WTC11 (cell line): ENCODE measurements around the gene SIX2. TPM values are rescaled to one million over a fixed set of nuclear protein-coding genes. Genes with fewer than 3 reads are reported as not detected.

Experiments used
- ATAC-seq: fragments of 200-7000 bp; cut with Tn5 transposase; 2 replicates; pipeline ENCODE4 v1.10.0; 2021; ENCODE audit warnings: mild to moderate bottlenecking, moderate library complexity
- CTCF ChIA-PET: fragments of 300-600 bp; sonication (Branson Sonifier 250); formaldehyde crosslinking; loops from one replicate; lab custom pipeline; 2021; ENCODE audit warnings: antibody characterized with exemption; lab: Charles Lee
- POLR2A ChIA-PET: fragments of 350-600 bp; sonication (Branson Sonifier 250); formaldehyde crosslinking; loops from one replicate; lab custom pipeline; 2021; ENCODE audit warnings: antibody characterized with exemption; lab: Charles Lee
- DNase-seq: peaks from one replicate; pipeline ENCODE4 v3.0.0; 2021; ENCODE audit warnings: low spot score
- H3K27ac Mint-ChIP-seq: 2 replicates; pipeline ENCODE4 v1.8.0; 2021; ENCODE audit warnings: mixed read lengths
- H3K27me3 Mint-ChIP-seq: 2 replicates; pipeline ENCODE4 v1.8.0; 2021; ENCODE audit warnings: low read depth, mild to moderate bottlenecking, moderate library complexity, mixed read lengths
- H3K36me3 Mint-ChIP-seq: 2 replicates; pipeline ENCODE4 v1.8.0; 2021; ENCODE audit warnings: mixed read lengths
- H3K4me1 Mint-ChIP-seq: 2 replicates; pipeline ENCODE4 v1.8.0; 2022; ENCODE audit warnings: mixed read lengths
- H3K4me3 Mint-ChIP-seq: 2 replicates; pipeline ENCODE4 v1.8.0; 2021; ENCODE audit warnings: mild to moderate bottlenecking, moderate library complexity, mixed read lengths
- H3K9me3 Mint-ChIP-seq: 2 replicates; pipeline ENCODE4 v1.8.0; 2021; ENCODE audit warnings: mixed read lengths
- ATF3 ChIP-seq: sonication (generic); formaldehyde crosslinking; conservative IDR thresholded peaks from 2 replicates; pipeline ENCODE4 v1.8.1; 2022; ENCODE audit warnings: mild to moderate bottlenecking, missing genetic modification reagents
- CDX4 ChIP-seq: fragments of 250-450 bp; sonication (Bioruptor Pico); IDR thresholded peaks from 2 replicates; pipeline ENCODE4 v1.9.0; 2021; ENCODE audit warnings: moderate library complexity, mild to moderate bottlenecking, inconsistent platforms, borderline replicate concordance
- CTCF ChIP-seq: fragments of 200-600 bp; IDR thresholded peaks from 2 replicates; pipeline ENCODE4 v1.8.0; 2022; ENCODE audit warnings: antibody characterized with exemption
- E2F5 ChIP-seq: sonication (generic); formaldehyde crosslinking; IDR thresholded peaks from 2 replicates; pipeline ENCODE4 v1.8.1; 2022; ENCODE audit warnings: mild to moderate bottlenecking, moderate library complexity, missing genetic modification reagents
- ELF4 ChIP-seq: sonication (generic); formaldehyde crosslinking; IDR thresholded peaks from 2 replicates; pipeline ENCODE4 v1.8.1; 2022; ENCODE audit warnings: low read depth, mild to moderate bottlenecking, moderate library complexity, missing genetic modification reagents
- FOXJ3 ChIP-seq: sonication (generic); formaldehyde crosslinking; IDR thresholded peaks from 2 replicates; pipeline ENCODE4 v1.9.0; 2021; ENCODE audit warnings: missing genetic modification reagents, mild to moderate bottlenecking, borderline replicate concordance
- FOXK1 ChIP-seq: sonication (generic); formaldehyde crosslinking; IDR thresholded peaks from 2 replicates; pipeline ENCODE4 v1.8.0; 2022; ENCODE audit warnings: mild to moderate bottlenecking, moderate library complexity, missing genetic modification reagents
- GTF2I ChIP-seq: fragments of 250-450 bp; sonication (Bioruptor Pico); conservative IDR thresholded peaks from 2 replicates; pipeline ENCODE4 v1.4.0; 2021; ENCODE audit warnings: mild to moderate bottlenecking
- HMGXB4 ChIP-seq: sonication (generic); formaldehyde crosslinking; IDR thresholded peaks from 2 replicates; pipeline ENCODE4 v1.8.1; 2023; ENCODE audit warnings: mild to moderate bottlenecking, moderate library complexity, missing genetic modification reagents
- IRF2 ChIP-seq: sonication (generic); formaldehyde crosslinking; IDR thresholded peaks from 2 replicates; pipeline ENCODE4 v1.8.0; 2022; ENCODE audit warnings: low read depth, missing genetic modification reagents, borderline replicate concordance
- MLX ChIP-seq: sonication (generic); formaldehyde crosslinking; IDR thresholded peaks from 2 replicates; pipeline ENCODE4 v1.8.1; 2023; ENCODE audit warnings: mild to moderate bottlenecking, missing genetic modification reagents, moderate library complexity
- NFE2L1 ChIP-seq: sonication (generic); formaldehyde crosslinking; IDR thresholded peaks from 2 replicates; pipeline ENCODE4 v1.8.1; 2023; ENCODE audit warnings: missing genetic modification reagents
- NR2C2 ChIP-seq: sonication (generic); formaldehyde crosslinking; IDR thresholded peaks from 2 replicates; pipeline ENCODE4 v1.8.0; 2022; ENCODE audit warnings: mild to moderate bottlenecking, missing genetic modification reagents
- PRDM15 ChIP-seq: sonication (generic); formaldehyde crosslinking; IDR thresholded peaks from 2 replicates; pipeline ENCODE4 v1.8.0; 2022; ENCODE audit warnings: missing genetic modification reagents
- PRRX2 ChIP-seq: fragments of 250-450 bp; sonication (Bioruptor Pico); IDR thresholded peaks from 2 replicates; pipeline ENCODE4 v1.8.0; 2021; ENCODE audit warnings: mild to moderate bottlenecking
- SMAD3 ChIP-seq: sonication (generic); formaldehyde crosslinking; IDR thresholded peaks from 2 replicates; pipeline ENCODE4 v1.8.0; 2022; ENCODE audit warnings: missing genetic modification reagents, mild to moderate bottlenecking, borderline replicate concordance
- STAT6 ChIP-seq: sonication (generic); formaldehyde crosslinking; conservative IDR thresholded peaks from 2 replicates; pipeline ENCODE4 v1.8.1; 2023; ENCODE audit warnings: mild to moderate bottlenecking, low read depth, missing genetic modification reagents, moderate library complexity
- ZBTB43 ChIP-seq: sonication (generic); formaldehyde crosslinking; IDR thresholded peaks from 2 replicates; pipeline ENCODE4 v1.8.1; 2023; ENCODE audit warnings: mild to moderate bottlenecking, missing genetic modification reagents
- ZNF263 ChIP-seq: sonication (generic); formaldehyde crosslinking; IDR thresholded peaks from 2 replicates; pipeline ENCODE4 v1.8.1; 2022; ENCODE audit warnings: low read depth, mild to moderate bottlenecking, moderate library complexity, missing genetic modification reagents
- ZNF423 ChIP-seq: fragments of 250-450 bp; sonication (Bioruptor Pico); IDR thresholded peaks from 2 replicates; pipeline ENCODE4 v2.1.2; 2022; ENCODE audit warnings: mild to moderate bottlenecking, moderate library complexity
- total RNA-seq: library from RNA; stranded (reverse); gene quantifications from 3 replicates; pipeline ENCODE4 v1.2.3, GENCODE V29; 2021

SIX2 gene
- total RNA-seq, 1 experiment from 2014 or later, result 1.7 TPM

- ChIA-PET CTCF (interaction anchor here (1.3 kb wide), 1 partner anchor 26 kb away, joined by 3 read pairs; no protein-coding TSS in a partner anchor), POLR2A (no interaction called here)
- H3K4me3 Mint-ChIP-seq, result no peak overlapping the region
- DNase-seq, result no peak
- H3K27me3 Mint-ChIP-seq, result no peaks in the 10 kb centered on the region; the same call in 1 of the 2 replicates
- H3K36me3 Mint-ChIP-seq, result no peaks in the 10 kb centered on the region
- no peak for ATAC-seq
- peaks cover 12% of the 10 kb centered on the region; the same call in 1 of the 2 replicates for H3K9me3 Mint-ChIP-seq
- H3K27ac Mint-ChIP-seq, result no peak overlapping the region
- H3K4me1 Mint-ChIP-seq, result no peaks in the 10 kb centered on the region
- no peak for TF ChIP-seq GTF2I
- no peak for TF ChIP-seq ZNF263 (CRISPR knock-in tag)
- TF ChIP-seq ZNF423, result no peak
- no peak for TF ChIP-seq HMGXB4 (CRISPR knock-in tag)
- TF ChIP-seq IRF2 (CRISPR knock-in tag), result no peak
- no peak for TF ChIP-seq CTCF
- no peak for TF ChIP-seq NFE2L1 (CRISPR knock-in tag)
- TF ChIP-seq ZBTB43, result no peak
- TF ChIP-seq MLX (CRISPR knock-in tag), result no peak
- no peak for TF ChIP-seq NR2C2 (CRISPR knock-in tag)
- TF ChIP-seq STAT6 (CRISPR knock-in tag), result no peak
- no peak for TF ChIP-seq ATF3 (CRISPR knock-in tag)
- no peak for TF ChIP-seq ELF4 (CRISPR knock-in tag)
- TF ChIP-seq FOXK1 (CRISPR knock-in tag), result no peak
- TF ChIP-seq CDX4 (CRISPR knock-in tag), result no peak
- no peak for TF ChIP-seq E2F5 (CRISPR knock-in tag)
- no peak for TF ChIP-seq SMAD3 (CRISPR knock-in tag)
- TF ChIP-seq PRDM15 (CRISPR knock-in tag), result no peak
- TF ChIP-seq PRRX2 (CRISPR knock-in tag), result no peak
- TF ChIP-seq FOXJ3 (CRISPR knock-in tag), result no peak
These were observed 44.7 kb upstream of the SIX2 start for GRCh38 chr2:45053966-45054365.
